HG03196 (cell line): ENCODE measurements around the gene DIP2C.

ENCODE experiments used
- ATAC-seq: cut with Tn5 transposase; IDR thresholded peaks from one replicate; pipeline ENCODE4 v1.9.1; 2021; ENCODE audit not compliant: unreplicated experiment

Gene DIP2C

GRCh38 chr10:508726-509125 is 180.7 kb downstream of the DIP2C start:
- no peak for ATAC-seq

GRCh38 chr10:507908-508444 is 181.5 kb downstream of the DIP2C start:
- no peak for ATAC-seq

GRCh38 chr10:507355-507699 is 182.1 kb downstream of the DIP2C start:
- ATAC-seq: no peak

- no peak for ATAC-seq
Measured at GRCh38 chr10:506451-507354, 182.8 kb downstream of the DIP2C start.

- no peak for ATAC-seq
Measured at GRCh38 chr10:505419-505818, 184.0 kb downstream of the DIP2C start.

GRCh38 chr10:504806-505205 is 184.7 kb downstream of the DIP2C start:
- ATAC-seq: no peak

- ATAC-seq: no peak
Measured at GRCh38 chr10:504121-504611, 185.3 kb downstream of the DIP2C start.

GRCh38 chr10:501596-501995 is 187.9 kb downstream of the DIP2C start:
- no peak for ATAC-seq

- ATAC-seq: no peak
Measured at GRCh38 chr10:500876-501275, 188.6 kb downstream of the DIP2C start.

- ATAC-seq: no peak
Measured at GRCh38 chr10:499991-500390, 189.5 kb downstream of the DIP2C start.

GRCh38 chr10:498760-499435 is 190.6 kb downstream of the DIP2C start:
- no peak for ATAC-seq

- no peak for ATAC-seq
Measured at GRCh38 chr10:497898-498451, 191.5 kb downstream of the DIP2C start.

- no peak for ATAC-seq
Measured at GRCh38 chr10:497289-497688, 192.2 kb downstream of the DIP2C start.

- no peak for ATAC-seq
Measured at GRCh38 chr10:494556-494955, 194.9 kb downstream of the DIP2C start.

GRCh38 chr10:494149-494542 is 195.3 kb downstream of the DIP2C start:
- ATAC-seq: no peak

- no peak for ATAC-seq
Measured at GRCh38 chr10:493391-494148, 195.9 kb downstream of the DIP2C start.

GRCh38 chr10:492836-493235 is 196.6 kb downstream of the DIP2C start:
- ATAC-seq: no peak

GRCh38 chr10:491667-492424 is 197.6 kb downstream of the DIP2C start:
- ATAC-seq: no peak

- ATAC-seq: no peak
Measured at GRCh38 chr10:490891-491571, 198.4 kb downstream of the DIP2C start.

- no peak for ATAC-seq
Measured at GRCh38 chr10:490256-490655, 199.2 kb downstream of the DIP2C start.
